K562 (cell line): ENCODE results near the gene CLTRN. TPM values are rescaled to one million over a fixed set of nuclear protein-coding genes. Genes with fewer than 3 reads are reported as not detected.

Source experiments
- ATAC-seq: fragments of 200-7000 bp; cut with Tn5 transposase; 3 replicates; pipeline ENCODE4 v1.9.1; 2020; ENCODE audit warnings: moderate library complexity
- BruUV-seq: library from RNA; stranded (reverse); fragments of 400-500 nt; replicated peaks from 2 replicates; lab custom pipeline; 2021; lab: Mats Ljungman, UMichigan
- CTCF ChIA-PET: fragments of 300-600 bp; formaldehyde crosslinking; extraction: SDS; loops from one replicate; lab custom pipeline; 2021; ENCODE audit warnings: low intra/inter-chr PET ratio; lab: Yijun Ruan, JAX
- POLR2A ChIA-PET: fragments of 300-600, 350-650 bp; sonication (Branson Sonifier 250); formaldehyde crosslinking; extraction: SDS; loops from one replicate; lab custom pipeline; 2021; ENCODE audit warnings: antibody characterized with exemption, inconsistent platforms; lab: Yijun Ruan, JAX
- DNase-seq, 4 experiments: peaks; one replicate each; pipeline versions ENCODE4 v3.0.0 to v3.0.0-alpha.2; 2011 to 2018; ENCODE audit warnings: low spot score in 3 of 4, mixed read lengths in 3 of 4; ENCODE audit errors: extremely low read depth in 1 of 4
- FAIRE-seq: peaks from 2 replicates; lab custom pipeline; 2011; peaks lifted over from hg19 to GRCh38; lab: Jason Lieb, UNC
- H2AFZ ChIP-seq: 2 replicates; pipeline ENCODE4 v1.6.0; 2011; ENCODE audit warnings: low read depth, low read length, control low read depth, inconsistent platforms
- H3K27ac ChIP-seq: fragments of 200-600 bp; 3 replicates; pipeline ENCODE4 v1.8.0; 2011; ENCODE audit warnings: low read depth, mild to moderate bottlenecking, control low read depth, inconsistent platforms, low read length, moderate library complexity, mixed read lengths; ENCODE audit errors: extremely low read depth
- H3K27me3 ChIP-seq, 2 experiments: fragments of 300-600 bp in 1 of 2; 2 replicates in 1 of 2; 3 replicates in 1 of 2; pipeline versions ENCODE4 v1.6.0 to v1.8.0; 2011; ENCODE audit warnings: inconsistent platforms in 2 of 2, low read length in 2 of 2, mild to moderate bottlenecking in 1 of 2, mixed read lengths in 1 of 2, moderate library complexity in 1 of 2; ENCODE audit not compliant: control insufficient read depth in 2 of 2, insufficient read depth in 2 of 2
- H3K36me3 ChIP-seq: fragments of 300-600 bp; 3 replicates; pipeline ENCODE4 v1.8.0; 2011; ENCODE audit warnings: mild to moderate bottlenecking, low read length, inconsistent platforms; ENCODE audit not compliant: control insufficient read depth, insufficient read depth
- H3K4me1 ChIP-seq, 2 experiments: fragments of 200-600 bp in 1 of 2; replicated peaks in 1 of 2; 2 replicates in 1 of 2; 3 replicates in 1 of 2; pipeline versions ENCODE4 v1.5.1 to v1.8.0; 2011; ENCODE audit warnings: inconsistent platforms in 2 of 2, low read length in 2 of 2, mild to moderate bottlenecking in 1 of 2, mixed read lengths in 1 of 2, moderate library complexity in 1 of 2; ENCODE audit not compliant: control insufficient read depth in 2 of 2, insufficient read depth in 2 of 2
- H3K4me2 ChIP-seq: 2 replicates; pipeline ENCODE4 v1.6.1; 2011; ENCODE audit warnings: low read length, control low read depth, inconsistent platforms, mixed read lengths; ENCODE audit not compliant: insufficient read depth
- H3K4me3 ChIP-seq: fragments of 200-600 bp; sonication (generic), shearing (Covaris generic); 2 replicates; pipeline ENCODE4 v1.5.1; 2016; ENCODE audit warnings: control low read depth, inconsistent platforms
- H3K79me2 ChIP-seq: fragments of 200-600 bp; 3 replicates; pipeline ENCODE4 v1.8.0; 2011; ENCODE audit warnings: low read length, inconsistent platforms; ENCODE audit not compliant: control insufficient read depth, insufficient read depth
- H3K9ac ChIP-seq, 2 experiments: 2 replicates each; pipeline versions ENCODE4 v1.6.0 to v1.6.1; 2011; ENCODE audit warnings: low read depth in 2 of 2, low read length in 2 of 2, control low read depth in 1 of 2, inconsistent platforms in 1 of 2, mild to moderate bottlenecking in 1 of 2, mixed read lengths in 1 of 2; ENCODE audit not compliant: insufficient read depth in 1 of 2
- H3K9me1 ChIP-seq: one replicate; pipeline ENCODE4 v1.6.0; 2011; ENCODE audit warnings: inconsistent platforms, mild to moderate bottlenecking, low read length, moderate library complexity; ENCODE audit not compliant: control insufficient read depth, insufficient read depth
- H3K9me3 ChIP-seq: replicated peaks from 2 replicates; pipeline ENCODE4 v1.5.1; 2011; ENCODE audit warnings: low read depth, low read length, inconsistent platforms; ENCODE audit not compliant: control insufficient read depth, insufficient read depth
- H4K20me1 ChIP-seq: replicated peaks from 2 replicates; pipeline ENCODE4 v1.6.1; 2011; ENCODE audit warnings: low read length, inconsistent platforms, mixed read lengths; ENCODE audit not compliant: control insufficient read depth, insufficient read depth
- CBFB ChIP-seq: sonication (generic); formaldehyde crosslinking; IDR thresholded peaks from 2 replicates; pipeline ENCODE4 v1.4.0; 2020; ENCODE audit warnings: mild to moderate bottlenecking, missing genetic modification reagents
- DDX20 ChIP-seq: fragments of 450-650 bp; IDR thresholded peaks from 2 replicates; pipeline ENCODE4 v1.6.1; 2016; ENCODE audit warnings: missing genetic modification characterization, low read depth, mild to moderate bottlenecking, missing compliant biosample characterization, moderate library complexity
- EGR1 ChIP-seq: fragments of 450-650 bp; conservative IDR thresholded peaks from 2 replicates; pipeline ENCODE4 v1.6.1; 2017; ENCODE audit warnings: mild to moderate bottlenecking
- ETV5 ChIP-seq: sonication (generic); formaldehyde crosslinking; IDR thresholded peaks from 2 replicates; pipeline ENCODE4 v1.4.0; 2020; ENCODE audit warnings: low read depth, mild to moderate bottlenecking, missing genetic modification reagents
- RBM22 ChIP-seq: fragments of 200-400 bp; formaldehyde crosslinking; IDR thresholded peaks from 2 replicates; pipeline ENCODE4 v1.6.1; 2018; ENCODE audit warnings: low read length, low read depth; ENCODE audit not compliant: poor library complexity, severe bottlenecking
- SRF ChIP-seq, 2 experiments: fragments of 250-450, 450-650 bp in 1 of 2; sonication (Bioruptor Pico) in 1 of 2; sonication (generic) in 1 of 2; formaldehyde crosslinking; IDR thresholded peaks; 2 replicates each; pipeline versions ENCODE4 v1.5.0 to v1.5.1; 2020 to 2022; ENCODE audit warnings: mild to moderate bottlenecking in 1 of 2, missing genetic modification reagents in 1 of 2
- THRAP3 ChIP-seq: fragments of 450-650 bp; IDR thresholded peaks from 2 replicates; pipeline ENCODE4 v1.6.1; 2016; ENCODE audit warnings: mild to moderate bottlenecking, inconsistent platforms, borderline replicate concordance
- ZNF263 ChIP-seq: sonication (generic); formaldehyde crosslinking; IDR thresholded peaks from 2 replicates; pipeline ENCODE4 v1.8.0; 2022; ENCODE audit warnings: mild to moderate bottlenecking, missing genetic modification reagents, borderline replicate concordance
- WGBS: fragments of 100-300 bp; shearing (Covaris generic); methylation state at CpG from one replicate; pipeline ENCODE4 v1.1.6; 2016; ENCODE audit warnings: low coverage, mixed read lengths; ENCODE audit not compliant: insufficient coverage; ENCODE audit errors: missing lambda C conversion rate; 5-methylcytosine and 5-hydroxymethylcytosine counted together
- in situ Hi-C: fragments of 300-500 bp; cut with MboI; formaldehyde crosslinking; loops from 4 replicates; pipeline ENCODE4 v1.15.0; 2018; ENCODE audit warnings: inconsistent platforms, mixed read lengths
- intact Hi-C: fragments of 100-400 bp; cut with micrococcal nuclease; formaldehyde crosslinking; loops from 2 replicates; pipeline ENCODE4 v1.14.2; 2022
- polyA plus RNA-seq, 8 experiments: library from polyadenylated mRNA; depleted of rRNA in 4 of 8; stranded (reverse) in 5 of 8; unstranded in 3 of 8; fragments of >200 nt; fragmentation: Nextera tagmentation in 2 of 8; fragmentation: Illumina TruSeq in 1 of 8; extraction: Ambion mirVana in 2 of 8; extraction: Trizol in 1 of 8; gene quantifications; 2 replicates each; pipeline versions ENCODE4 v1.2.1 to v1.2.3, GENCODE V29; 2011 to 2014; ENCODE audit warnings: inconsistent platforms in 1 of 8, missing spikeins in 1 of 8
- total RNA-seq, 7 experiments: library from RNA; depleted of rRNA in 6 of 7; stranded (reverse); fragments of >200 nt in 6 of 7; fragmentation: Illumina TruSeq in 2 of 7; extraction: Trizol in 2 of 7; gene quantifications; 2 replicates each; pipeline versions ENCODE4 v1.2.1 to v1.2.3, GENCODE V29; 2011 to 2021; ENCODE audit warnings: low replicate concordance in 1 of 7
- TF ChIP-seq, protein P1 (sequence below): fragments of 200-800 bp; sonication (Bioruptor generic); IDR thresholded peaks from 2 replicates; pipeline ENCODE4 v1.6.1; 2016; ENCODE audit warnings: missing genetic modification characterization, missing compliant biosample characterization
- TF ChIP-seq, protein P2 (sequence below): fragments of 450-650 bp; IDR thresholded peaks from 2 replicates; pipeline ENCODE4 v1.6.1; 2016; ENCODE audit warnings: missing biosample characterization, missing genetic modification characterization
- TF ChIP-seq, protein P3 (sequence below): fragments of 450-650 bp; formaldehyde crosslinking; IDR thresholded peaks from 2 replicates; pipeline ENCODE4 v1.4.0; 2022; ENCODE audit warnings: missing genetic modification characterization
- TF ChIP-seq, protein P4 (sequence below), 2 experiments: fragments of 450-650 bp in 1 of 2; sonication (generic) in 1 of 2; formaldehyde crosslinking; conservative IDR thresholded peaks; 2 replicates each; pipeline versions ENCODE4 v1.4.0 to v1.8.1; 2020 to 2022; ENCODE audit warnings: mild to moderate bottlenecking in 1 of 2, missing genetic modification reagents in 1 of 2
- TF ChIP-seq, protein P5 (sequence below): IDR thresholded peaks from 3 replicates; pipeline ENCODE4 v1.6.1; 2011; ENCODE audit warnings: borderline replicate concordance, mild to moderate bottlenecking; ENCODE audit not compliant: insufficient read length, insufficient read depth

Gene CLTRN
- total and polyA plus RNA-seq, 9 of the 15 experiments (the other 6 are each of a cell fraction or from before 2014, with no cell fraction given), result 0.11 to 0.36 (median 0.18) TPM; not detected in 2

DNA sequence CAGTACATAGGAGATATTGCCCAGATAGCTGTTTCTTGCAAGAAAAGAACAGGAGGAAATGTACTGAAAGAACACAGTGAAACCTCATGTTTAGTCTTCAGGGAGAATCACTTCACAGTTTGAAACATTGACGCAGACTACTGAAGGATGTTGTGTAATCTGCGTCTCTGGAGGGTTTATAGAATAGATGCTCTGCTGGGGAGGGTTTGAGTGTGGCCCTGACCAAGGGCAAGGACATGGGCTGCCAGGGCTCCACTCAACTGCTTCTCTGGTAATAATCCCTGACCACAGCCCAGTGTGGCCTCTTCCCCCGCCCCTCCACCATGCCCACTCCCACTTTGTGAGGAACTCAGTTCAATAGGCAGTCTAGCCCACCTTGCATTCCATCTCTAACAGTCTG is 48.1 kb downstream of the CLTRN start:
- BruUV-seq, result no TSS peak
- no peaks in the 10 kb centered on the region for H3K9me1 ChIP-seq
- DNase-seq, result no peak
- no peak overlapping the region for H3K27ac ChIP-seq
- H4K20me1 ChIP-seq, result no peaks in the 10 kb centered on the region
- no peak overlapping the region for H3K9ac ChIP-seq
- no peak overlapping the region for H3K4me2 ChIP-seq
- ChIA-PET POLR2A (no interaction called here), CTCF (no interaction called here)
- H3K9me3 ChIP-seq, result no peaks in the 10 kb centered on the region
- H3K4me3 ChIP-seq, result no peak overlapping the region
- H3K4me1 ChIP-seq, result no peaks in the 10 kb centered on the region
- in situ Hi-C loops (no loop called here), intact Hi-C loops (no loop called here)
- H3K27me3 ChIP-seq, result no peaks in the 10 kb centered on the region
- H3K79me2 ChIP-seq, result no peaks in the 10 kb centered on the region
- FAIRE-seq, result no peak
- 14% methylated on average over 2 of the region's 3 CpGs for WGBS
- H2AFZ ChIP-seq, result no peak overlapping the region
- ATAC-seq, result no peak
- H3K36me3 ChIP-seq, result no peaks in the 10 kb centered on the region
- TF ChIP-seq ZNF263 (no peak), RBM22 (no peak), ETV5 (no peak), CBFB (CRISPR knock-in tag) (no peak), DDX20 (tag) (no peak), SRF (CRISPR knock-in tag; IDR thresholded peaks at IDR 0.05) (no peak), EGR1 (no peak), THRAP3 (no peak)
- TF ChIP-seq, protein P1, sequence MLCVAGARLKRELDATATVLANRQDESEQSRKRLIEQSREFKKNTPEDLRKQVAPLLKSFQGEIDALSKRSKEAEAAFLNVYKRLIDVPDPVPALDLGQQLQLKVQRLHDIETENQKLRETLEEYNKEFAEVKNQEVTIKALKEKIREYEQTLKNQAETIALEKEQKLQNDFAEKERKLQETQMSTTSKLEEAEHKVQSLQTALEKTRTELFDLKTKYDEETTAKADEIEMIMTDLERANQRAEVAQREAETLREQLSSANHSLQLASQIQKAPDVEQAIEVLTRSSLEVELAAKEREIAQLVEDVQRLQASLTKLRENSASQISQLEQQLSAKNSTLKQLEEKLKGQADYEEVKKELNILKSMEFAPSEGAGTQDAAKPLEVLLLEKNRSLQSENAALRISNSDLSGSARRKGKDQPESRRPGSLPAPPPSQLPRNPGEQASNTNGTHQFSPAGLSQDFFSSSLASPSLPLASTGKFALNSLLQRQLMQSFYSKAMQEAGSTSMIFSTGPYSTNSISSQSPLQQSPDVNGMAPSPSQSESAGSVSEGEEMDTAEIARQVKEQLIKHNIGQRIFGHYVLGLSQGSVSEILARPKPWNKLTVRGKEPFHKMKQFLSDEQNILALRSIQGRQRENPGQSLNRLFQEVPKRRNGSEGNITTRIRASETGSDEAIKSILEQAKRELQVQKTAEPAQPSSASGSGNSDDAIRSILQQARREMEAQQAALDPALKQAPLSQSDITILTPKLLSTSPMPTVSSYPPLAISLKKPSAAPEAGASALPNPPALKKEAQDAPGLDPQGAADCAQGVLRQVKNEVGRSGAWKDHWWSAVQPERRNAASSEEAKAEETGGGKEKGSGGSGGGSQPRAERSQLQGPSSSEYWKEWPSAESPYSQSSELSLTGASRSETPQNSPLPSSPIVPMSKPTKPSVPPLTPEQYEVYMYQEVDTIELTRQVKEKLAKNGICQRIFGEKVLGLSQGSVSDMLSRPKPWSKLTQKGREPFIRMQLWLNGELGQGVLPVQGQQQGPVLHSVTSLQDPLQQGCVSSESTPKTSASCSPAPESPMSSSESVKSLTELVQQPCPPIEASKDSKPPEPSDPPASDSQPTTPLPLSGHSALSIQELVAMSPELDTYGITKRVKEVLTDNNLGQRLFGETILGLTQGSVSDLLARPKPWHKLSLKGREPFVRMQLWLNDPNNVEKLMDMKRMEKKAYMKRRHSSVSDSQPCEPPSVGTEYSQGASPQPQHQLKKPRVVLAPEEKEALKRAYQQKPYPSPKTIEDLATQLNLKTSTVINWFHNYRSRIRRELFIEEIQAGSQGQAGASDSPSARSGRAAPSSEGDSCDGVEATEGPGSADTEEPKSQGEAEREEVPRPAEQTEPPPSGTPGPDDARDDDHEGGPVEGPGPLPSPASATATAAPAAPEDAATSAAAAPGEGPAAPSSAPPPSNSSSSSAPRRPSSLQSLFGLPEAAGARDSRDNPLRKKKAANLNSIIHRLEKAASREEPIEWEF (CRISPR knock-in tag), result no peak
- TF ChIP-seq, protein P2, sequence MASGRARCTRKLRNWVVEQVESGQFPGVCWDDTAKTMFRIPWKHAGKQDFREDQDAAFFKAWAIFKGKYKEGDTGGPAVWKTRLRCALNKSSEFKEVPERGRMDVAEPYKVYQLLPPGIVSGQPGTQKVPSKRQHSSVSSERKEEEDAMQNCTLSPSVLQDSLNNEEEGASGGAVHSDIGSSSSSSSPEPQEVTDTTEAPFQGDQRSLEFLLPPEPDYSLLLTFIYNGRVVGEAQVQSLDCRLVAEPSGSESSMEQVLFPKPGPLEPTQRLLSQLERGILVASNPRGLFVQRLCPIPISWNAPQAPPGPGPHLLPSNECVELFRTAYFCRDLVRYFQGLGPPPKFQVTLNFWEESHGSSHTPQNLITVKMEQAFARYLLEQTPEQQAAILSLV (tag), result no peak
- TF ChIP-seq, protein P3, sequence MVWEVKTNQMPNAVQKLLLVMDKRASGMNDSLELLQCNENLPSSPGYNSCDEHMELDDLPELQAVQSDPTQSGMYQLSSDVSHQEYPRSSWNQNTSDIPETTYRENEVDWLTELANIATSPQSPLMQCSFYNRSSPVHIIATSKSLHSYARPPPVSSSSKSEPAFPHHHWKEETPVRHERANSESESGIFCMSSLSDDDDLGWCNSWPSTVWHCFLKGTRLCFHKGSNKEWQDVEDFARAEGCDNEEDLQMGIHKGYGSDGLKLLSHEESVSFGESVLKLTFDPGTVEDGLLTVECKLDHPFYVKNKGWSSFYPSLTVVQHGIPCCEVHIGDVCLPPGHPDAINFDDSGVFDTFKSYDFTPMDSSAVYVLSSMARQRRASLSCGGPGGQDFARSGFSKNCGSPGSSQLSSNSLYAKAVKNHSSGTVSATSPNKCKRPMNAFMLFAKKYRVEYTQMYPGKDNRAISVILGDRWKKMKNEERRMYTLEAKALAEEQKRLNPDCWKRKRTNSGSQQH (CRISPR knock-in tag), result no peak
- TF ChIP-seq, protein P4, sequence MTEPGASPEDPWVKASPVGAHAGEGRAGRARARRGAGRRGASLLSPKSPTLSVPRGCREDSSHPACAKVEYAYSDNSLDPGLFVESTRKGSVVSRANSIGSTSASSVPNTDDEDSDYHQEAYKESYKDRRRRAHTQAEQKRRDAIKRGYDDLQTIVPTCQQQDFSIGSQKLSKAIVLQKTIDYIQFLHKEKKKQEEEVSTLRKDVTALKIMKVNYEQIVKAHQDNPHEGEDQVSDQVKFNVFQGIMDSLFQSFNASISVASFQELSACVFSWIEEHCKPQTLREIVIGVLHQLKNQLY (CRISPR knock-in tag; conservative IDR thresholded peaks at IDR 0.05), result no peak
- TF ChIP-seq, protein P5, sequence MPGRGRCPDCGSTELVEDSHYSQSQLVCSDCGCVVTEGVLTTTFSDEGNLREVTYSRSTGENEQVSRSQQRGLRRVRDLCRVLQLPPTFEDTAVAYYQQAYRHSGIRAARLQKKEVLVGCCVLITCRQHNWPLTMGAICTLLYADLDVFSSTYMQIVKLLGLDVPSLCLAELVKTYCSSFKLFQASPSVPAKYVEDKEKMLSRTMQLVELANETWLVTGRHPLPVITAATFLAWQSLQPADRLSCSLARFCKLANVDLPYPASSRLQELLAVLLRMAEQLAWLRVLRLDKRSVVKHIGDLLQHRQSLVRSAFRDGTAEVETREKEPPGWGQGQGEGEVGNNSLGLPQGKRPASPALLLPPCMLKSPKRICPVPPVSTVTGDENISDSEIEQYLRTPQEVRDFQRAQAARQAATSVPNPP, result no peak
